Fibroblast of the conjunctiva (primary cell): ENCODE data around the gene RAP1GDS1.
"Not testable (repeated sequence)": the region's sequence is repeated elsewhere in the genome, so short reads cannot be mapped to it uniquely, and the experiment has no call there.

Experiments used
- DNase-seq: peaks from one replicate; pipeline ENCODE4 v3.0.0-alpha.2; 2010; ENCODE audit warnings: low read depth

Gene RAP1GDS1

DNA sequence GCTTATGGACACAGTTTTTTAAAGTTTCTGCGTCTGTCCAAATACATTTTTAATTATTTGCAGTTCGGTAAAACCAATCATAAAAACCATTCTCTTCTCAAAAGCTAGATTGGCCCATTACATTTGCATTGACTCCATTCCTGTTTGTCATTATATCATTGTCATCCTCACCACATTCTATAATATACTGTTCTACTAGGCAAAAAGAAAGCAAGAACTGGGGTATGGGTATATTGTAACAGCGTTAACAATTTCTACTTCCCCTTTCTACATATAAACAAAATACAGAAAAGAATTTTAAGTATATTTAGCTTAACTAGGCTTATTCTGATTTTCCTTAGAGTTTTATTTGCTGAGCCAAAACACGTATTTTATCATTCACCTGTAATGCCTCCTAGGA is 91.8 kb downstream of the RAP1GDS1 start:
- no peak for DNase-seq

DNA sequence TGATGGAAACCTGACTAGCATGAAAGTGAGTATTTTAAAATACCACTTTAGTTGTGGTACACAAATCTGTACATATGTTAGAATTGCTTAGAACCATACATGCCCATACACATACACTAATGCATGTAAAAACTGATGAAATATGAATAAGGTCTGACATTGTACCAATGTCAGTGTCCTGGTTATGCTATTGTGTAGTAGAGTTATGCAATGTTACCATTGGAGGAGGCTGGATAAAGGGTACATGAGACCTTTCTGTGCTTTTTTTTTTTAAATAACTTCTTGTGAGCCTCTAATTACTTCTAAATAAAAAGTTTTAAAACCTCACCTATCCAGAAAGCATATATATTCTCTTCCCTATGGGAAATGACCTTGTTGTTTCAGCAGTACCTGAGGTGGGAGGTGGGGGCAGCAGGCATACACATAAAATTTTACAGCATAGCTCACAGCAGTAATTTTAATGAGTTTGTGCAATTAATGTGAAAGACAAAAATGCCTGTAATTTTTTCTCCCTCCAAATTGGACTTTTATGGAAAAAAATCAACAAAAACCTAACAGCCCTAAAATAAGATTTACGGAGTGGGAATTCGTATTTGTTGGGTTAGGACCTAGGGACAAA is 97.6 kb downstream of the RAP1GDS1 start:
- DNase-seq: no peak

DNA sequence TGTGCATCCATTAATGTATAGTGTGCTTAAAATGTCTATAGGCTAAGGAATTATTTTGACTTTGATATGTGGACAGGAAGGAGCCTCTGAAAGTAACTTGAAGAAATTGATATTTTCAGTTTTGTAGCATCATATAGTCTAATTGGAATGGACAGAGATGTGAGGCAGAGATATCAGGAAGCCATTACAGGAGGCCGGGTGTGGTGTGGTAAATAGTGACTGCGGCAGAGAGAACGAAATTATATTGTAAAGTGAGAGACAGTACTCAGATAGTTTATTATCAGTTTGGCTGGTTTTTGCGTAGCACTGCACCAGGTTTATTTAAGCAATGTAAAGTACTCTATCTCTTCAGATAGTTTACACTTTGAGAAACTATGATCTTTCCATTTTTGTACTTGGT is 98.5 kb downstream of the RAP1GDS1 start:
- DNase-seq: no peak

DNA sequence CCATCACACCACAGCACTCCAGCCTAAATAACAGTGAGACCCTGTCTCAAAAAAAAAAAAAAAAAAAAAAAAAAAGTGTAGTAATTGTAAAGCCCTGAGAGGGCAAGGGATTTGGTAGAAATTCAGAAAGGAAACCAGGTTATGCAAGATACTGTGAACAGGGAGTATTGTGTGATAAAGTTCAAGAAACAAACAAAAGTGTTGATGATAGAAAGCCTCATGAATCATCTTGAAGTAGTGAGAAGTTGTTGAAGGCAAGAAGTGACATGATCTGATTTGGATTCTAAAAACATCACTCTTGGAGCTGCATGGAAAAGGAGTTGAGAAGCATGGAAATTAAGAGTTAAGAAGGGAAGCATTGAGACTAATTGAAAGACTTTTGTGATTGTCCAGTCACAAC is 102.2 kb downstream of the RAP1GDS1 start:
- DNase-seq: no peak

DNA sequence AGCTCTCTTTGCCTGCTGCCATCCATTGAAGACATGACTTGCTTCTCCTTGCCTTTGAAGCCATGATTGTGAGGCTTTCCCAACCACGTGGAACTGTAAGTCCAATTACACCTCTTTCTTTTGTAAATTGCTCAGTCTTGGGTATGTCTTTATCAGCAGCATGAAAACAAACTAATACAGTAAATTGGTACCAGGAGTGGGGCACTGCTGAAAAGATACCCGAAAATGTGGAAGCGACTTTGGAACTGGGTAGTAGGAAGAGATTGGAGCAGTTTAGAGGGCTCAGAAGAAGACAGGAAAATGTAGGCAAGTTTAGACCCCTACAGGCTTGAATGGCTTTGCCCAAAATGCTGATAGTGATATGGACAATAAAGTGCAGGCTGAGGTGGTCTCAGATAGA is 105.1 kb downstream of the RAP1GDS1 start:
- DNase-seq: not testable (repeated sequence)

DNA sequence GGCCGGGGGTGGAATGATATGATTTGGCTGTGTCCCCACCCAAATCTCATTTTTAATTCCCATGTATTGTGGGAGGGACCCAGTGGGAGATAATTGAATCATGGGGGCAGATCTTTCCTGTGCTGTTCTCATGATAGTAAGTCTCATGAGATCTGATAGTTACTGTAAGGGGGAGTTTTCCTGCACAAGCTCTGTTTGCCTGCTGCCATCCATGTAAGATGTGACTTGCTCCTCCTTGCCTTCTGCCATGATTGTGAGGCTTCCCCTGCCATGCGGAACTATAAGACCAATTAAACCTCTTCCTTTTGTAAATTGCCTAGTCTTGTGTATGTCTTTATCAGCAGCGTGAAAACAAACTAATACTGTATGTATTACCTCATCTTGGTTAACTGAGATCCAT is 106.8 kb downstream of the RAP1GDS1 start:
- not testable (repeated sequence) for DNase-seq

DNA sequence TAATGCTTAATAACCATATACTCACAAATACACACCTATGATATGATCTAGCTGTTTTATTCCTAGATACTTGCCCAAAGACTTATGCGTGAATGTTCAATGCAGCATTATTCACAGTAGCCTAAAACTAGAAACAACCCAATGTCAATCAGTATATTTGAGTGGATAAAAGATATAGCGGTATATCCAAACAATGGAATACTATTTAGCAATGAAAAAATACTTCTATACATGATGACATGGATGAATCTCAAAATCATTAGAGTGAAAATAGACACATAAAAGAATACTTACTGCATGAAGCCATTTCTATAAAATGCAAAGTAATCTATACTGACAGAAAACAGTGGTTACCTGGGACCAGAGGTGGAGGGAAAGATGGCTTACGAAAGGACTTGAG is 108.1 kb downstream of the RAP1GDS1 start:
- DNase-seq: no peak

DNA sequence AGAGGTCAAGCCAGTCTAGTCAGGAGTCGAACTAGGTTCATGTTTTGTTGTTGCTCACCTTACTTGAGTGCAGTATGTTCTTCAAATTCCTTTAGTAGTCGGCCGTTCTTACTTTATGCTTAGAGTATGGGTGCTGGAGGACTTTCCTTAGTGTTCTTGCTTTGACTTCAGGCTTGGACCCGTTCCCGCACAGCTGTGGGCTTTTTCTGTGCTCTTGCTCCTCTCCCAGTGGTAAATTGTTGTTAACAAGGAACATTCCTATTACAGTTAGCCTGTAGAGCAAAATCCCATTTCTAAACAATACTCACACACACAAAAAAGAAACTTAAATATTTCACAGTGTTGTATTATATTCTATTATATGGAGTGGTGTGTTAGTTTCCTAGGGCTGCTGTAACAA is 113.5 kb downstream of the RAP1GDS1 start:
- no peak for DNase-seq

DNA sequence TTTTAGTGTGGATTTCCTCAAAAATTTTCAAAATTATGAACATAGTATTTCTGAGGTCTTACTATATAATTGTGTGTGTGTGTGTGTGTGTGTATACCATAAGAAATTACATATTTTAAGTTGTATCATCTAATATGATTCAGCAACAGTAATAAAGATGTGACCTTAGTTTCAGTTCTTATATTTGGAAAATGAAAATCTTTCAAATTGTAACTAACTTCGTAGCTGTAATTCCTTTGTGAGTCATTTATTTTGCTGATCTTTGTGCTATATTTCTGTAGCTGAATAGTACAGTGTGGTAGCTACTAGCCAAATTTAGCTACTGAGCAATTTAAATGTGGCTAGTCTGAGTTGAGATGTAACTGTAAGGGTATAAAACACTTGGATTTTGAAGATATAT is 116.4 kb downstream of the RAP1GDS1 start:
- peak; percentile 21 for DNase-seq

DNA sequence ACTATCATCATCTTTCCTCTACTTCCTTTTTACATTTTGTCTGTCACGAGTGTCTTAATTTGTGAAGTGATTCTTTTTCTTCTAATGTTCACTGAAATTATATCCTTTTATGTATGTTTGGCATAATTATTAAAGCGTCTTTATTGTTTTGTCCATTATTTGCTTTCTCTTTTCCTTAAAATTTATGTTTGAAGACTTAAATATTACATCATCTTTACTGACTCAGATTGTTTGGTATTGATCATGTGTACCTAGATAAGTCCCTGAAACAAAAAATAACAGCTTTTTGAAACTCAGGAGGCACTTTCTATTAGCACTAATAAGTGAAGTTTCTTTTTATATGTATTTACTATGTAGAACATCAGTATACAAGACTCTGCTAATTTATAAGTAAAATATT is 120.1 kb downstream of the RAP1GDS1 start:
- no peak for DNase-seq

DNA sequence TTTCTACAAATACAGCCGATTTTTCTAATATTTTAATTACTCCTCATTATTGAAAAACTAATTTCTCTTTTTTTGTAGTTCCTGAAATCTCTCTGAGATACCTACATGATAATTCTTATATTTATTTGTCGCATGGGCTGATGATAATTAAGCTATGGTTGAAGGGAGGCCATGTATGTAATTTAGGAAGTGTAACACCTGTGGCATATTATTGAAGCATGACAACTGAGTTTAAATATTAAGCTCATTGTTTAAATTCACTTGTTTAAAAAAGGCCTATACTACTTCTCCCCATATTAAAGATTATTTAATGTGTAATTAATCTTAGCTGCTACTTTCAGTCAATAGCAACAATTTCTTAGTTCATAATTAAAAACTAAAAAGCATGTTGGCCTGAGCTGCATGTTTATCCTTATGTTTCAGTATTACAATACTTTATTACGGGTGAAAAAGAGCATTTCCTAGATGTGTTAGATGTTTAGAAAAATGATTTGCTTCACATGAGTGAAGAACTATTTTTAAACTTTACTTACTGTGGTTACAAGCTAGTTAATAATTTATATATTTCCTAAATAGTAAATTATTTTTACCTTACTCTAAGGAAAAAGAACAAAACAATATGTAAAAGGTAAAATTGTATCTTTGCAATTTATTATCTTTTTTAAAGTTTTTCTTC is 122.4 kb downstream of the RAP1GDS1 start:
- DNase-seq: no peak

DNA sequence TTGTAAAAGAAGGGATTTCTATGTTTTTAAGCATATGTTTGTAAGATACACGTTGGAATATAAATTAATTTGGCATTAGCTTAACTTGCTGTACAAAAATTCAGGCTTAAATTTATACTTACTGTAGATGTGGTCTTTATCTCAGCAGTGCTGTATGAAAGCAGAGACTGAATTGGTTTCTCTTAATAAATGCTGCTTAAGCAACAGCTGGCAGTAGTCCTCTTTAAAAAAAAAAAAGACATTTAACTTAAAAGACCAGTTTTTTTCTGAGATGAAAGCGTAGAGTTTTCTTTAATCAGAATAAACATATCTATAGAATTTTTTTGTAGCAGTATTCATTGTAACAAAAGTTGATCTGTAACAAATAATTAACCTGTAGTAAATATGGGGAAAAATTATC is 124.6 kb downstream of the RAP1GDS1 start:
- DNase-seq: no peak

DNA sequence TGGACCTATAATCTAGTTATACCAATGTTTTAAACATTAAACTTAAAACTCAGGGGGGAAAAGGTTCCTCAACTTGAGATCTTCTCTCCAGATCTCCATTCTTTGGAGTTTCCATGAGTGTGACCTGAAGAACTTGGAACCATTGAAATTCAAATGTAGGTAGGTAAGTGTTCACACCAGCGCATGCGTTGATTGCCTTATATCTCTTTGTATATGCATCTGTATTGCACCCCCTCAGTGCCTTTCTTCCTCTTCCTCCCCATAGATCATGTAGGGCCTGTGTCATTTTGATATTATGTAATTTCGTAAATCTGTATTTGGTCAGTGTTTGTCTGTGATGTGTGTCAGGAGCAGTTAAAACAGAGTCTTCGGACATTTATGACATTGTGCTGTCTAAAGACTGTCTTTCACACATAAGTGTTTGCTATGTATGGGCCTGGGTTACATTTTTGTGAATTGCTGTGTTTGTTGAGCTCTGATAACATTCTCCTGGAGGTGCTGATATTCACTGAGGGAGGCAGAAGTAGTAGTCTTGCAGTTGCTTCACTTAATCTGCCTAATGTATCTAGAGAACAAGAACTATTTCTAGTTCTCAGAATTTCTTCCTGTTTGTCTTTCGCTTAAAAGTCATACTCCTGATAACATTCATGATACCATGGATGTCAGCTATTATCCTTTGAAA is 126.3 kb downstream of the RAP1GDS1 start:
- no peak for DNase-seq

DNA sequence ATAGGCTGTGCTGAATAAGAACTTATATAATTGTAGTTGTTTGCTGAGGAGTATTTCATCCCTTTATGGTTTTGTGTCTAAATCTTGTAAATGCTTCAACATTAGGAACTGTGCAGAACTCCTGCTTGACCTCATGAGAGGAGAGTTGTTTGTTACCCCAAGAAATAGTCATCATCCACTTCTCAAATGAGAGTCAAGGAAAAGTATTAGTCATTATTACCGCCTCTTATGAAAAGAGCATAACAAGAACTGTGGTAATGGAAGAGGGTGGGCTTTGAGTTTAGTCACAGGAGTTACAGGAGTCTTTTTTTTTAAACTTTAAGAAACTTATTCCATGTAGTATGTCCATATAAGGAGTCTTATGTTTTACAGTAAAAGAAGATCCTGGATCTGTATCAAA is 132.9 kb downstream of the RAP1GDS1 start:
- no peak for DNase-seq

DNA sequence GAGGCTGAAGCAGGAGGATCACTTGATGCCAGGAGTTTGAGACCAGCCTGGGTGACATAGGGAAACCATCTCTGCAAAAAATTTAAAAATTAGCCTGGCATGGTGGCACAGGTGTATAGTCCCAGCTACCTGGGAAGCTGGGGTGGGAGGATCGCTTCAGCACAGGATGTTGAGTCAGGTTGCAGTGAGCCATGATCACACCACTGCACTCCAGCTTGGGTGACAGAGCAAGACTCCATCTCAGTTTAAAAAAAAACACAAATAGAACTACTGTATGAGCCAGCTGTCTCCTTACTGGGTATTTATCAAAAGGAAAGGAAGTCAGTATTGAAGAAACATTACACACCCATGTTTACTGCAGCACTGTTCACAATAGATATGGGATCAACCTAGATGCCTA is 138.7 kb downstream of the RAP1GDS1 start:
- no peak for DNase-seq

DNA sequence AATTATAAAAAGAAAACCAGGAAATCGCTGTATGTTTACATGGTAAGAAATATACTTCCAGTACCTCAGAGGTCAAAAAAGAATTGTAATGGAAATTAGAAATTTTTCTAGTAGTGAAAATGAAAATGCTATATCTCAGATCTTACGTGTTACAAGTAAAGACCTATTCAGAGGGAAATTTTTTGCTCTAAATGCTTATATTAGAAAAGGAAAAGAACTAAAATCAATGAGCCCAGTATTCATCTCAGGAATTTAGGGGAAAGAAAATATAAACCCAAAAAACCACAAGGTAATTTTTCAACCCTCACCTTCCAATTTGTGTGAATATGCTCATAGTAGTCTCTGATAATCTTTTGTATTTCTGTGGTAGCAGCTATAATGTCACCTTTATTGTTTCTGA is 145.6 kb downstream of the RAP1GDS1 start:
- no peak for DNase-seq

DNA sequence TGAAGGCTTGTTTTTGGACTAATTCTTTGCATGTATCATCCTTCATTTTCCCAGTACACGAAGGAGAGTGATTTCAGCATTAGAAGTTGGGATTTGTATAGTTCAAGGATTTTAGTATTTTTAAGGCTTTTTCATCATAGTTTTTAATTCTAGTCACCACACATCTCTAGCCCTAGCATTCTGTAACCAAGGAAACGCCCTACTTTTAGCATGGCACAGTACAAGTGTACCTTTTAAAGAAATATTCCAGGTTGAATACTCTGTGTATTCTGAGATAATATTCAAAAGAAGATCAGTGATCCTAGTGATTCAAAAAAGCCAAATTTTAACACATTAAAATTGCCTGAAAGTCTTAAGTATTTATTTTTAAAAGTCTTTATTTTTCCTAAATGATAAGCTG is 150.5 kb downstream of the RAP1GDS1 start:
- no peak for DNase-seq

DNA sequence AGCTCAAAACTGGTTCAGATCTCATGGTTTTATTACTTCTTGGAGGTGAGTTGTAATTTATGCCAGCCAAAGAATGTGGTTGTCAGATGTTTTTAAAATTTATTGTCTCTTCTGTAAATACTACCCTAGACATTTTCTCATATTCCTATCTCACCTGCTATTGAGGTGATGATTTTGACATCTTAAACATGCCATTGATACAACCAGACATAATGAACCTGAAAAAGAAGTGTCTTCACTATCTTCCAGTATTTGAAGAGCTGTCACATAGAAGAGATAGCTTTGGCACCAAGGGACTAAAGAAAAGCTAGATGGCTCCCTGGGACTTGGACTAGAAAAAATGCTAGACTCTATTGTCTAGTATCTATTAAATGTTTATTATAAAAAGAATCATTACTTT is 155.7 kb downstream of the RAP1GDS1 start:
- DNase-seq: no peak

DNA sequence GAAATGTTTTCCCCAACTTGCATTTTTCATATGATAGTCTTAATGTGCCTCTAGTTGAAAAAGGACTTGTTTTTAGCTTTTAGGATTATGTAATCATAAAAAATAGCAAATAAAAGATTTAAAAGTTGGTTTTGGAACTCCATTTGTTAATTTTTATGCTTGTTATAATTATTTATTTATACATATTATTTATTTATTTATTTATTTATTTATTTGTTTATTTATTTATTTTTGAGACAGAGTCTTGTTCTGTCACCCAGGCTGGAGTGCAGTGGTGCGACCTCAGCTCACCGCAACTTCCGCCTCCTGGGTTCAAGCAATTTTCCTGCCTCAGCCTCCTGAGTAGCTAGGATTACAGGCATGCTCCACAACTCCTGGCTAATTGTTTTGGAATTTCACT is 159.0 kb downstream of the RAP1GDS1 start:
- not testable (repeated sequence) for DNase-seq

DNA sequence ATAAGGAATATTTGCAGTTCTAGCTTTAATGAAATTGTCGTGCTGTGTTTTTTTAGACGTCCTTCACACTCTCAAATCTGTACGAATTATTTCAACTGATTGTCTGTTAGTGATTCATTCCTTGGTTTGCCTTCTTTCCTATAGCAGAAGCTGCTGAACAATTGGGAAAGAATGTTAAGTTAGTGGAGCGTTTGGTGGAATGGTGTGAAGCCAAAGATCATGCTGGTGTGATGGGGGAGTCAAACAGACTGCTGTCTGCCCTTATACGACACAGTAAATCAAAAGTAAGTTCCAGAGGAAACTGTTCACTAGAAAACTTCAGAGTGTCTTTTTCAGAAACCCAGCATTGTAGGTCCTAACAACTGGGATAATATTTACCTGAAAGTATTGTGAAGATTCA is 159.9 kb downstream of the RAP1GDS1 start:
- no peak for DNase-seq

DNA sequence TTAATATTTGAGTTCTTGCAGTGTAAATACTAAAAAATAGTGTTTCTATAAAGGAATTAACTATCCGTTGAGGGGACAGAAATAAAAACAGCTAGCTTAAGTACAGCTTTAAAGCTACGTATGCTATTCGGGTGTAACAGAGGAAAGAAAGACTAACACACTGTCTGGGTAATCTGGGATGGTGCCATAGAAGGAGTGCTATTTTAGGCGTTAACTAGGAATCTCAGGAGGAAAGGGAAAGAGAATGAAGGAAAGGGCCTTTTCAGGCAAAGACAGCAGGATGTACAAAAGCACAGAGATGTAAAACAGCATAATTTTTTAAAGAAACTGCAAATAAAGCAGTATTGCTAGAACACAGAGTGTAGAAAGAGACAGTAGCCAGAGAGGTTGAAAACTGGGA is 161.8 kb downstream of the RAP1GDS1 start:
- DNase-seq: no peak

DNA sequence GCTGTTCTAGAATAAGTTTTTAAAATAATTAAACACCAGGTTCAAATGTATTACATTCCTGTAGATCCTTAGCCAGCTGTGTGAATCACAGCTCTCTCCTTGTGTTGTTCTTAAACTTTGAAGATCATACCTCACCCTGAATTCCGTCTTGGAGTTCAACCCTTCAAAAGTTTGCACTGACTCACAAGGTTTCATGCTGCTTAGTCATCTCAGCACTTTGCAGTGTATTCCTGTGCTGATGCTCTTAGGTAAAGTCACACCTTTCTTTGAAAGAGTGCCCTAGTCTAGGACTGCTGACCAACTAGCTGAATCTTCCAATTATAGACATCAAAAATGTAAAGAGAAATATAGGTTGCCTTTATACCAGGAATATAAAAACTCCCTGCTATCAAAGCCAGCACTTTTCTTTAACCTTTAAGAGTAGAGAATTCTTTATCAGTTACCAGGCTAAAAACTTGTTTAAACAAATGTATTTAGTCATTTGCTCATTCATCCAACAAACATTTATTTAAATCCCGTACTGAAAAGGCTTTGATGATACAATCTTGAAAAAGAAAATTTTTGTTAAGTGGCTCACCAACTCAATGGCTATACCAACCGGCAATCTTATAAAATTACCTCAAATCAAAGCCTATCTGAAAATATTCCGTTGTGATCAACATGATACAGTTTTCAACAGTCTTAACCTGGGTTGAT is 169.7 kb downstream of the RAP1GDS1 start:
- DNase-seq: peak; percentile 31

DNA sequence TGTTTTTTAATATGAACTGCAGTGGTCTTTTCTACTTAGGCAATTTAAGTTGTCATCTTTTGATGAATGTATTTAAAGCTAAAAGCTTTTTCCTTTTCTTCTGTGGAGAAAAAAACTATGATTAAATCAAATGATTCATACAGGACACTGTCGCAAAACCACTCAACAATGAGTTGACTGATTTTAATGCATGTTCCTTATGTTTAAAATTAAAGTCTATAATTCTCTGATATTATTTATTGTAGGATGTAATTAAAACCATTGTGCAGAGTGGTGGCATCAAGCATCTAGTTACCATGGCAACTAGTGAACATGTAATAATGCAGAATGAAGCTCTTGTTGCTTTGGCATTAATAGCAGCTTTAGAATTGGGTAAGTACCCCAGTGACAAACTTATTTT is 172.5 kb downstream of the RAP1GDS1 start:
- no peak for DNase-seq
